IMR-90 (cell line): ENCODE results near the gene LDHA. TPM values are rescaled to one million over a fixed set of nuclear protein-coding genes. Genes with fewer than 3 reads are reported as not detected.

Experiments used
- ATAC-seq: fragments of 200-7000 bp; cut with Tn5 transposase; 2 replicates; pipeline ENCODE4 v1.9.1; 2020; ENCODE audit warnings: low read depth, mild to moderate bottlenecking, moderate library complexity
- BruUV-seq: library from RNA; stranded (reverse); fragments of 400-500 nt; replicated peaks from 2 replicates; lab custom pipeline; 2021; lab: Mats Ljungman, UMichigan
- CTCF ChIA-PET: fragments of 300-600 bp; formaldehyde crosslinking; extraction: SDS; loops from one replicate; lab custom pipeline; 2021; ENCODE audit warnings: antibody characterized with exemption; lab: Yijun Ruan, JAX
- POLR2A ChIA-PET: fragments of 300-600 bp; sonication (Branson Sonifier 250); formaldehyde crosslinking; loops from one replicate; lab custom pipeline; 2022; ENCODE audit warnings: antibody characterized with exemption; ENCODE audit not compliant: unreplicated experiment; lab: Charles Lee
- DNase-seq: peaks from one replicate; pipeline ENCODE4 v3.0.0; 2013
- H2AFZ ChIP-seq: replicated peaks from 2 replicates; pipeline ENCODE3; 2013; ENCODE audit warnings: low read length, mild to moderate bottlenecking; ENCODE audit not compliant: poor library complexity
- H2AK5ac ChIP-seq: 2 replicates; pipeline ENCODE4 v1.6.1; 2013; ENCODE audit warnings: low read depth, low read length, inconsistent platforms
- H2AK9ac ChIP-seq: replicated peaks from 2 replicates; pipeline ENCODE3; 2013; ENCODE audit warnings: mild to moderate bottlenecking, low read depth, low read length, moderate library complexity; ENCODE audit not compliant: poor library complexity
- H2BK120ac ChIP-seq: 2 replicates; pipeline ENCODE4 v1.6.1; 2013; ENCODE audit warnings: low read depth, low read length, inconsistent platforms
- H2BK15ac ChIP-seq: 3 replicates; pipeline ENCODE4 v1.6.1; 2013; ENCODE audit warnings: low read depth, low read length, inconsistent platforms
- H2BK20ac ChIP-seq: 2 replicates; pipeline ENCODE4 v1.6.1; 2013; ENCODE audit warnings: low read depth, mild to moderate bottlenecking, inconsistent platforms, low read length, moderate library complexity
- H2BK5ac ChIP-seq: 2 replicates; pipeline ENCODE4 v1.6.1; 2013; ENCODE audit warnings: mild to moderate bottlenecking, low read depth, low read length, inconsistent platforms; ENCODE audit not compliant: poor library complexity, severe bottlenecking
- H3K14ac ChIP-seq: replicated peaks from 2 replicates; pipeline ENCODE4 v1.6.1; 2013; ENCODE audit warnings: low read depth, low read length, inconsistent platforms
- H3K18ac ChIP-seq: 2 replicates; pipeline ENCODE4 v1.6.1; 2013; ENCODE audit warnings: low read depth, low read length, control low read depth
- H3K23ac ChIP-seq: 2 replicates; pipeline ENCODE4 v1.6.1; 2013; ENCODE audit warnings: low read depth, low read length, inconsistent platforms
- H3K27ac ChIP-seq: 2 replicates; pipeline ENCODE4 v1.5.1; 2013; ENCODE audit warnings: mild to moderate bottlenecking, control low read depth, low read length; ENCODE audit not compliant: insufficient read depth
- H3K27me3 ChIP-seq: 2 replicates; pipeline ENCODE4 v1.6.1; 2013; ENCODE audit warnings: low read length; ENCODE audit not compliant: control insufficient read depth, insufficient read depth
- H3K36me3 ChIP-seq: 2 replicates; pipeline ENCODE4 v1.6.1; 2013; ENCODE audit warnings: low read length, mixed read lengths; ENCODE audit not compliant: control insufficient read depth, insufficient read depth
- H3K4ac ChIP-seq: 2 replicates; pipeline ENCODE4 v1.6.1; 2013; ENCODE audit warnings: low read depth, low read length, inconsistent platforms
- H3K4me1 ChIP-seq: 2 replicates; pipeline ENCODE4 v1.6.1; 2013; ENCODE audit warnings: low read length, mixed read lengths; ENCODE audit not compliant: control insufficient read depth, insufficient read depth
- H3K4me2 ChIP-seq: 2 replicates; pipeline ENCODE4 v1.6.1; 2013; ENCODE audit warnings: low read depth, mild to moderate bottlenecking, control low read depth, low read length, moderate library complexity
- H3K4me3 ChIP-seq: 2 replicates; pipeline ENCODE4 v1.5.1; 2013; ENCODE audit warnings: low read depth, mild to moderate bottlenecking, control low read depth, low read length, moderate library complexity; ENCODE audit not compliant: insufficient read depth
- H3K56ac ChIP-seq: 2 replicates; pipeline ENCODE4 v1.6.1; 2013; ENCODE audit warnings: low read length, inconsistent platforms; ENCODE audit not compliant: insufficient read depth; ENCODE audit errors: extremely low read depth
- H3K79me1 ChIP-seq, 2 experiments: 2 replicates each; pipeline ENCODE4 v1.6.1; 2013; ENCODE audit warnings: low read length in 2 of 2, inconsistent platforms in 1 of 2, low read depth in 1 of 2
- H3K9ac ChIP-seq: 2 replicates; pipeline ENCODE4 v1.6.1; 2013; ENCODE audit warnings: low read depth, low read length, control low read depth
- H3K9me1 ChIP-seq: 2 replicates; pipeline ENCODE4 v1.6.1; 2013; ENCODE audit warnings: low read length, inconsistent platforms; ENCODE audit not compliant: insufficient read depth
- H3K9me3 ChIP-seq: 2 replicates; pipeline ENCODE4 v1.6.1; 2013; ENCODE audit warnings: low read length; ENCODE audit not compliant: control insufficient read depth, insufficient read depth
- H4K20me1 ChIP-seq: 2 replicates; pipeline ENCODE4 v1.6.1; 2013; ENCODE audit warnings: low read length, inconsistent platforms; ENCODE audit not compliant: insufficient read depth
- H4K5ac ChIP-seq: 2 replicates; pipeline ENCODE4 v1.6.1; 2013; ENCODE audit warnings: mild to moderate bottlenecking, low read depth, low read length, control low read depth
- H4K8ac ChIP-seq, 2 experiments: 2 replicates each; pipeline ENCODE4 v1.6.1; 2013; ENCODE audit warnings: low read depth in 2 of 2, low read length in 2 of 2, control low read depth in 1 of 2, inconsistent platforms in 1 of 2
- H4K91ac ChIP-seq: 2 replicates; pipeline ENCODE4 v1.6.1; 2013; ENCODE audit warnings: low read depth, low read length, inconsistent platforms; ENCODE audit not compliant: insufficient read depth
- BHLHE40 ChIP-seq: fragments of 150-350 bp; IDR thresholded peaks from 2 replicates; pipeline ENCODE4 v1.6.1; 2016; ENCODE audit warnings: mild to moderate bottlenecking, low read depth, low read length
- CEBPB ChIP-seq: IDR thresholded peaks from 2 replicates; pipeline ENCODE4 v1.6.1; 2012; ENCODE audit warnings: low read depth, low read length, improper control_type of control experiment
- CHD1 ChIP-seq: IDR thresholded peaks from 2 replicates; pipeline ENCODE4 v1.6.1; 2012; ENCODE audit warnings: low read depth, low read length, improper control_type of control experiment
- MAFK ChIP-seq: IDR thresholded peaks from 2 replicates; pipeline ENCODE4 v1.6.1; 2012; ENCODE audit warnings: low read depth, low read length, improper control_type of control experiment
- MAZ ChIP-seq: IDR thresholded peaks from 2 replicates; pipeline ENCODE4 v1.6.1; 2012; ENCODE audit warnings: low read depth, mild to moderate bottlenecking, low read length, improper control_type of control experiment, moderate library complexity, borderline replicate concordance
- MXI1 ChIP-seq: IDR thresholded peaks from 2 replicates; pipeline ENCODE4 v1.6.1; 2012; ENCODE audit warnings: low read depth, mild to moderate bottlenecking, low read length, moderate library complexity, borderline replicate concordance
- POLR2A ChIP-seq: IDR thresholded peaks from 2 replicates; pipeline ENCODE4 v1.6.1; 2012; ENCODE audit warnings: mild to moderate bottlenecking, low read depth, low read length
- RAD21 ChIP-seq: IDR thresholded peaks from 2 replicates; pipeline ENCODE4 v1.6.1; 2012; ENCODE audit warnings: low read length, improper control_type of control experiment
- RCOR1 ChIP-seq: IDR thresholded peaks from 2 replicates; pipeline ENCODE4 v1.6.1; 2012; ENCODE audit warnings: mild to moderate bottlenecking, low read length, improper control_type of control experiment; ENCODE audit not compliant: insufficient replicate concordance
- SMC3 ChIP-seq: fragments of 150-350 bp; IDR thresholded peaks from 2 replicates; pipeline ENCODE4 v1.6.1; 2016; ENCODE audit warnings: low read depth, mild to moderate bottlenecking, antibody characterized with exemption, low read length, moderate library complexity
- WGBS, 2 experiments: methylation state at CpG; one replicate each; pipeline versions ENCODE4 v1.1.5 to v1.1.7; 2013; ENCODE audit warnings: missing lambda C conversion rate in 2 of 2; ENCODE audit not compliant: insufficient read length in 1 of 2; ENCODE audit errors: extremely low coverage in 2 of 2; 5-methylcytosine and 5-hydroxymethylcytosine counted together
- dilution Hi-C: fragments of 300-500 bp; cut with HindIII; formaldehyde crosslinking; loops from one replicate; pipeline ENCODE4 v1.14.3; 2018; ENCODE audit warnings: low sequenced_read_pairs; ENCODE audit not compliant: unreplicated experiment
- in situ Hi-C: fragments of 300-500 bp; cut with MboI; formaldehyde crosslinking; loops from 3 replicates; pipeline ENCODE4 v1.14.3; 2019; ENCODE audit warnings: low sequenced_read_pairs, inconsistent platforms, mixed read lengths
- intact Hi-C: fragments of 100-400 bp; cut with micrococcal nuclease; formaldehyde crosslinking; loops from 2 replicates; pipeline ENCODE4 v1.10.0; 2022
- polyA plus RNA-seq, 3 experiments: library from polyadenylated mRNA; depleted of rRNA; stranded (reverse); fragments of >200 nt; gene quantifications; 2 replicates each; pipeline ENCODE4 v1.2.3, GENCODE V29; 2012; ENCODE audit warnings: low replicate concordance in 1 of 3
- total RNA-seq: library from RNA; depleted of rRNA; stranded (reverse); fragments of >200 nt; gene quantifications from 2 replicates; pipeline ENCODE4 v1.2.3, GENCODE V29; 2012
- TF ChIP-seq, protein P1 (sequence below): conservative IDR thresholded peaks from 2 replicates; pipeline ENCODE4 v1.5.1; 2012; ENCODE audit warnings: mild to moderate bottlenecking, low read depth, low read length, improper control_type of control experiment
- TF ChIP-seq, protein P2 (sequence below): fragments of 150-350 bp; IDR thresholded peaks from 2 replicates; pipeline ENCODE4 v1.6.1; 2017; ENCODE audit warnings: mild to moderate bottlenecking, antibody characterized with exemption, low read length, low read depth

LDHA gene
- total and polyA plus RNA-seq, 2 of the 4 experiments (the other 2 are of a cell fraction) = 1,735 to 1,813 TPM

GRCh38 chr11:18452927-18453326 lies 58.6 kb downstream of the LDHA start:
- H3K18ac ChIP-seq = no peak overlapping the region
- H2BK20ac ChIP-seq = no peak overlapping the region
- H3K4ac ChIP-seq = no peak overlapping the region
- H2AFZ ChIP-seq = no peak overlapping the region
- in situ Hi-C loops = no loop called here
- no peak overlapping the region for H4K8ac ChIP-seq
- no peak overlapping the region for H3K4me2 ChIP-seq
- H2BK15ac ChIP-seq = no peak overlapping the region
- no peak overlapping the region for H4K5ac ChIP-seq
- no peak overlapping the region for H3K9ac ChIP-seq
- no peaks in the 10 kb centered on the region for H4K20me1 ChIP-seq
- no peak overlapping the region for H3K14ac ChIP-seq
- POLR2A ChIA-PET = no interaction called here
- H2AK9ac ChIP-seq = no peak overlapping the region
- 20% methylated on average over 1 of the region's 2 CpGs; no CpG with 5 or more reads in 1 of the 2 experiments for WGBS, 2 experiments
- BruUV-seq = no TSS peak
- no peak overlapping the region for H2BK120ac ChIP-seq
- H3K27ac ChIP-seq = no peak overlapping the region
- H2AK5ac ChIP-seq = no peak overlapping the region
- H3K27me3 ChIP-seq = peaks cover 16% of the 10 kb centered on the region
- no peak overlapping the region for H3K4me3 ChIP-seq
- DNase-seq (peak; percentile 41), ATAC-seq (peak; percentile 59; the same call in 1 of the 2 replicates)
- H2BK5ac ChIP-seq = no peak overlapping the region
- H4K91ac ChIP-seq = no peak overlapping the region
- no peaks in the 10 kb centered on the region for H3K4me1 ChIP-seq
- no peak overlapping the region for H3K56ac ChIP-seq
- intact Hi-C loops = no loop called here
- dilution Hi-C loops = no loop called here
- H3K79me1 ChIP-seq = no peaks in the 10 kb centered on the region
- H3K9me1 ChIP-seq = no peaks in the 10 kb centered on the region
- no peak overlapping the region for H3K23ac ChIP-seq
- CTCF ChIA-PET = interaction anchor here (1.5 kb wide), 1 partner anchor 11 kb away, joined by 3 read pairs; no protein-coding TSS in a partner anchor
- H3K9me3 ChIP-seq = no peaks in the 10 kb centered on the region
- TF ChIP-seq SMC3 (no peak), RAD21 (no peak), MXI1 (no peak), MAZ (no peak), MAFK (no peak), CHD1 (no peak), CEBPB (no peak), BHLHE40 (no peak), RCOR1 (no peak), POLR2A (no peak)
- TF ChIP-seq, protein P1, sequence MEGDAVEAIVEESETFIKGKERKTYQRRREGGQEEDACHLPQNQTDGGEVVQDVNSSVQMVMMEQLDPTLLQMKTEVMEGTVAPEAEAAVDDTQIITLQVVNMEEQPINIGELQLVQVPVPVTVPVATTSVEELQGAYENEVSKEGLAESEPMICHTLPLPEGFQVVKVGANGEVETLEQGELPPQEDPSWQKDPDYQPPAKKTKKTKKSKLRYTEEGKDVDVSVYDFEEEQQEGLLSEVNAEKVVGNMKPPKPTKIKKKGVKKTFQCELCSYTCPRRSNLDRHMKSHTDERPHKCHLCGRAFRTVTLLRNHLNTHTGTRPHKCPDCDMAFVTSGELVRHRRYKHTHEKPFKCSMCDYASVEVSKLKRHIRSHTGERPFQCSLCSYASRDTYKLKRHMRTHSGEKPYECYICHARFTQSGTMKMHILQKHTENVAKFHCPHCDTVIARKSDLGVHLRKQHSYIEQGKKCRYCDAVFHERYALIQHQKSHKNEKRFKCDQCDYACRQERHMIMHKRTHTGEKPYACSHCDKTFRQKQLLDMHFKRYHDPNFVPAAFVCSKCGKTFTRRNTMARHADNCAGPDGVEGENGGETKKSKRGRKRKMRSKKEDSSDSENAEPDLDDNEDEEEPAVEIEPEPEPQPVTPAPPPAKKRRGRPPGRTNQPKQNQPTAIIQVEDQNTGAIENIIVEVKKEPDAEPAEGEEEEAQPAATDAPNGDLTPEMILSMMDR = no peak
- TF ChIP-seq, protein P2, sequence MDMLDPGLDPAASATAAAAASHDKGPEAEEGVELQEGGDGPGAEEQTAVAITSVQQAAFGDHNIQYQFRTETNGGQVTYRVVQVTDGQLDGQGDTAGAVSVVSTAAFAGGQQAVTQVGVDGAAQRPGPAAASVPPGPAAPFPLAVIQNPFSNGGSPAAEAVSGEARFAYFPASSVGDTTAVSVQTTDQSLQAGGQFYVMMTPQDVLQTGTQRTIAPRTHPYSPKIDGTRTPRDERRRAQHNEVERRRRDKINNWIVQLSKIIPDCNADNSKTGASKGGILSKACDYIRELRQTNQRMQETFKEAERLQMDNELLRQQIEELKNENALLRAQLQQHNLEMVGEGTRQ = no peak
- H3K36me3 ChIP-seq = no peaks in the 10 kb centered on the region
